Hepatocyte (in vitro differentiated cells): ENCODE measurements around the gene L3HYPDH.

Source experiments
- EZH2 ChIP-seq: fragments of 200-600 bp; sonication (generic); IDR thresholded peaks from 2 replicates; pipeline ENCODE4 v1.6.1; 2016; ENCODE audit warnings: antibody characterized with exemption, mild to moderate bottlenecking, borderline replicate concordance
- EZH2phosphoT487 ChIP-seq: fragments of 200-600 bp; sonication (generic); IDR thresholded peaks from one replicate; pipeline ENCODE4 v1.6.1; 2018; ENCODE audit warnings: antibody characterized with exemption, mild to moderate bottlenecking, low read depth, moderate library complexity; ENCODE audit not compliant: unreplicated experiment, severe bottlenecking
- TF ChIP-seq, protein P1 (sequence below): fragments of 200-600 bp; sonication (generic); IDR thresholded peaks from 2 replicates; pipeline ENCODE4 v1.5.1; 2016; ENCODE audit warnings: antibody characterized with exemption, mild to moderate bottlenecking; ENCODE audit not compliant: poor library complexity

DNA sequence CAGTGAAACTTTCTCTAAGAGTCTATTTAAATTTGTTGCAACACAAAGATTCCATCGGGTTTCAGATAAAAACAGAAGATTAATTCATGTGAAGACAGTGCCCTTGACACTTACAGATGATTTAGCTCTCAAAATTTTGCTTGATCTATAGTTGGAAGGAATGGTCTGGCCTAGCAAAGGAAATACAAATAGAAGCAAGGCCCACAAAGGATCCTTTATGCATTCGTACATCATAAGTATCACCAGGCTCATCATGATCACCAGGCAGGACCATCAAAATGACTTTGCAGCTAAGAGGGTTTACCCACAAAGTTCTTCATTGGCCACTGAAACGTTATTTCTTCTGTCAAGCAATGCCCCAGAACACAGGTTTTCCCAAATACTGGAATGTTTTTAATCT is 24.9 kb upstream of the L3HYPDH start:
- TF ChIP-seq, protein P1, sequence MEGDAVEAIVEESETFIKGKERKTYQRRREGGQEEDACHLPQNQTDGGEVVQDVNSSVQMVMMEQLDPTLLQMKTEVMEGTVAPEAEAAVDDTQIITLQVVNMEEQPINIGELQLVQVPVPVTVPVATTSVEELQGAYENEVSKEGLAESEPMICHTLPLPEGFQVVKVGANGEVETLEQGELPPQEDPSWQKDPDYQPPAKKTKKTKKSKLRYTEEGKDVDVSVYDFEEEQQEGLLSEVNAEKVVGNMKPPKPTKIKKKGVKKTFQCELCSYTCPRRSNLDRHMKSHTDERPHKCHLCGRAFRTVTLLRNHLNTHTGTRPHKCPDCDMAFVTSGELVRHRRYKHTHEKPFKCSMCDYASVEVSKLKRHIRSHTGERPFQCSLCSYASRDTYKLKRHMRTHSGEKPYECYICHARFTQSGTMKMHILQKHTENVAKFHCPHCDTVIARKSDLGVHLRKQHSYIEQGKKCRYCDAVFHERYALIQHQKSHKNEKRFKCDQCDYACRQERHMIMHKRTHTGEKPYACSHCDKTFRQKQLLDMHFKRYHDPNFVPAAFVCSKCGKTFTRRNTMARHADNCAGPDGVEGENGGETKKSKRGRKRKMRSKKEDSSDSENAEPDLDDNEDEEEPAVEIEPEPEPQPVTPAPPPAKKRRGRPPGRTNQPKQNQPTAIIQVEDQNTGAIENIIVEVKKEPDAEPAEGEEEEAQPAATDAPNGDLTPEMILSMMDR = no peak
- TF ChIP-seq EZH2 (no peak), EZH2phosphoT487 (no peak)
